ENCODE data around the gene CLGN.

The CLGN gene

DNA sequence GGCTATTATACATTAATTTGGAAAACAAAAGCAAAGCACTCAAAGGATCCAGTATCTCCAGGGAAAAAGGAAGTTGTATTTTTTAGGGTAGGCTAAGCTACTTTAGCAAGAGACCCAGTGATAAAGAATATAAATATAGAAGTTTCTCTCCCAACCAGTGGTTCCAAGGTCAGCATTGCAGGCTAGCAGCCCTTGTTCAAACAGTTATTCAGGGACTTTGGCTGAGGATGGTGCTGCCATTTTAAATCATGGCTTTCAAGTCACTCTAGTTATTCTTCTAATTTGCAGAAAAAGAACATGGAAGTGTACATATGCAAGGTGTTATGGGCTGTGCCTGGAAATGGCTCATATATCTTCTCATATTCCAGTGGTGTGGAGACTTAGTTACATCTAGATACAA lies 44.7 kb downstream of the CLGN start:
- DNase-seq (ENCODE audit: low read depth, low spot score), result no peak

- DNase-seq (ENCODE audit: low read depth, low spot score), result no peak
These were observed 53.3 kb downstream of the CLGN start for GRCh38 chr4:140374130-140374477.

DNA sequence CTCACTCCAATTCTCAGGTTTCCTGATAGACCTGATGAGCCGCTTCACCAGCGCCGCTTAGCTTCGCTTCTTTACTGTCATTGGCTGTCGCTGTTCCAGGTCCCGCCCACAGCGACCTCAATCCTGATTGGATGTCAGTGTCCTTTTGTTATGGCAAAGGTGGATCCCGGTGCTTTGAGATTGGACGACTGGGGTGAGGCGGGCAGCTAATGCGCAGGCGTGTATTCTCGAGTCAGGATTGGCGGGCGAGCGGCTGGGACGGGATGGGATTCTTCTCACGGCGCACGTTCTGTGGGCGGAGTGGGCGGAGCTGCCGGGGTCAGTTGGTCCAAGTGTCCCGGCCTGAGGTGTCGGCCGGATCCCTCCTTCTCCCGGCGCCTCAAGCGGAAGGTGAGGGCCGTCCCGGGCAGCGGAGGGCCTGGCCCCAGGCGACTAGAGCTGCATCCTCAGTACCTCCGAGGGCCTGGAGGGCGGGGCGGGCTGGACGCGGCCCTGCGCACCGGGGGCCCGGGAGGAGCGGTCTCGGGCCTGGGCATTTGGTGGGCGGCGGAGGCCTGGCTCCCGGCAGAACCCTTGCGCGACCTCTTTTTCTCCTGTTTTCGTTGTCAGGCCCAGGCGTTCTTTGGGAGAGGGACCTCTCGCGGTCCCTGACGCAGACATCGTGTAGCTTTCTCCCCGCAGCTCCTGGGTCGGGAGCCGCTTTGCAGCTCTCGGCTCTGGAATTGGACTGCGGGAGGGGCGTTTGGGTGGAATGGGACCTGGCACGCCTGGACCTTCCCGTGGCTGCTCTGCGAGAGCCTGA lies 53.9 kb downstream of the CLGN start, which contains the start of gene SCOC:
Gene SCOC, plus strand, starts transcription at position 319 of the 802 bp plus-strand sequence. CDS start 5,525 bp downstream, outside the sequence.
- DNase-seq (ENCODE audit: low read depth, low spot score), result peak; percentile 98

DNA sequence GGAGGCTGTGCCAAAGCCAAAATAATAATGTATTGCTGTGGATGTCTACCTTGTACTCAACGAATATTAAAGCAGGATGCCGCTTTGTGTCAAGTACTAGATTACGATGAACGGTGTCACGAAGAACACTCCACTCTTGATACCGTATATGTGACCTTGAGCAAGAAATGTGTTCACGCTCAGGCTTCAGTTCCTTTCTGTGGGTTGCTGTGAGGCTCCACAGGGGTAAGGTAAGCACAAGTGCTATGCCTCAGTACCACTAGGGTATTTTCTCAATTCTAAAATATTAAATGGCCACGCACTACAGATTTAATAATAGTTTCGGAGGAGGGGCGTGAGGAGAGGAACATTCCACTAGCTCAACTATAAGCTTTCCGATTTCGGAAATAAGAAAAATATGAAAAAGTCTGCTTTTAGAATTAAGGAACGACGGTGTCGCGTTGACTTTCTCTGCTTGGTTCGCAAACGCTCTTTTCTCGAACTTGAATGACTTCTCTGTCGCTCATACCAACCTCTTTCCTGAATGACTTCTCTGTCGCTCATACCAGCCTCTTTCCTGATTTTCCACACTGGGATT lies 54.6 kb downstream of the CLGN start:
- no peak for DNase-seq (ENCODE audit: low read depth, low spot score)

DNA sequence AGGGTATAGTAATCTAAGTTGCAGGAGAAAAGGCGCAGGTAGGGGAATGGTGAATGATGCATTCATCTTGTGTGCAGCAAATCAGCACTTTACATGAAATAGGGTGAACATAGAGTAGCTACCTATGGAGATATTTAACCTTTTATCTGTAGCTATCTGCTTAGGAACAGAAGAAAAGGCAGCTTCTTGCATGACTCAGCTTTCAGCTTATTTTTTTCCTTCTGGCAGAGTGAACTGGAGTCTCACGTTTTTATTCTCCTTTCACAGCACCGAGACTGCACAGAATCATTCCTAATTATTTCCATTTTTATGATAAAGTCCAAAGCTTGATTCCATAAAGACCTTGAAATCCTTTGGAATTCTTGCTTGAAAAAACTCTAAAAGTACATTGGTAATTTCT lies 58.8 kb downstream of the CLGN start:
- no peak for DNase-seq (ENCODE audit: low read depth, low spot score)

GRCh38 chr4:140367738-140368137 lies 59.7 kb downstream of the CLGN start:
- DNase-seq (ENCODE audit: low read depth, low spot score), result no peak

GRCh38 chr4:140363558-140363957 lies 63.9 kb downstream of the CLGN start:
- no peak for DNase-seq (ENCODE audit: low read depth, low spot score)

- no peak for DNase-seq (ENCODE audit: low read depth, low spot score)
These were observed 64.4 kb downstream of the CLGN start for GRCh38 chr4:140363051-140363450.

DNA sequence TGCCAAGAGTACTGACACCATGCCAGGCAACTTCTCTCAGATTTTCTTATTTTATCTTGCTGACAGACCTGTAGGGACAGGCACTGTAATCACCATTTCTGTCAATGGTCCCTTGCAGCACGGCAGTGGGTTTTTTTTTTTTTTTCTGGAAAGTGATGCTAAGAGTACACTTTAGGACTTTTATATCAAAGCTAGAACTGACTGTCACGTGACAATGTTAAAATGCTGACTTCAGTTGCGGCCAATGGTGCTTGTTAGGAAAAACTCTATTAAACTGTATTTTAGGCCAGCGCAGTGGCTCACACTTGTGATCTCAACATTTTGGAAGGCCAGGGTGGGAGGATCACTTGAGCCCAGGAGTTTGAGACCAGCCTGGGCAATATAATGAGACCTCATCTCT lies 66.3 kb downstream of the CLGN start:
- DNase-seq (ENCODE audit: low read depth, low spot score), result no peak

DNA sequence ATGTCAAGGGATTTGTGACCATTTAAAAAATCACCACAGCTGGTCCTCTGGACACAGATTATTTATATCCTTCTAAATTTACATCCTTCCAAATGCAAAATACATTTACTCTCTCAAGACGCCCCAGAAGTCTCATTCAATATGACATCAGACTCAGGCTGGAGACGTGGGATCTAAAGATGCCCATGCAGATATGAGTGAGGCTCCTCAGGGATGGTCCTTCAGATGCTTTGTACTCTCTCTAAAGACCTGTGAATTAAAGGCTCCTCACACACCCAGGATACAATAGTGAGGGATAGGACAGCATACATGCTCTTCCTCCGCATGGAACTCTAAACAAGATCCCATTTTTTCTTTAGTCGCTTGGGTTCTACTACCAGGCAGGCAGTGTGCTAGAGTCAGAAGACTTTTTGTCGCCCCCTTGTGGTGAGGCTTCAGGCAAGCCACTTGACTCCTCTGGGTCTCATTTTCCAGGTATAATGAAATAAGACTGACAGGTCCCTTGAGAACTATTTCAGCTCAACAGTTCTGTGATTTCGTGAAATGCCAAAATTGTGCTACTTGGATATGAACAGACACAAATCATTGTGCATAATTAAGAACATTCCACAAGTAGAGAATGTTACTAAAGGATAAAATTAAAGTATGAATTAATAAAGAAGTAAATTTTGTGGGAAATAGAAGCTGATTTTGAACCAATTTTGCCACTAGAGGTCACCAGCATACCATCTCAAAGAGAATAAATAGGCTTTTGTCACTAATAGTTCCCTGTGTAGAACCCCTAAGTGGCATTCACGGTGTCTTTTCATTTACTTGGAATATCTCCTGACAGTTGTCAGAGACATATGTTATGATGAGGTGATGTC lies 67.7 kb downstream of the CLGN start:
- DNase-seq (ENCODE audit: low read depth, low spot score), result peak; percentile 62

- no peak for DNase-seq (ENCODE audit: low read depth, low spot score)
These were observed 69.2 kb downstream of the CLGN start for GRCh38 chr4:140358281-140358680.

DNA sequence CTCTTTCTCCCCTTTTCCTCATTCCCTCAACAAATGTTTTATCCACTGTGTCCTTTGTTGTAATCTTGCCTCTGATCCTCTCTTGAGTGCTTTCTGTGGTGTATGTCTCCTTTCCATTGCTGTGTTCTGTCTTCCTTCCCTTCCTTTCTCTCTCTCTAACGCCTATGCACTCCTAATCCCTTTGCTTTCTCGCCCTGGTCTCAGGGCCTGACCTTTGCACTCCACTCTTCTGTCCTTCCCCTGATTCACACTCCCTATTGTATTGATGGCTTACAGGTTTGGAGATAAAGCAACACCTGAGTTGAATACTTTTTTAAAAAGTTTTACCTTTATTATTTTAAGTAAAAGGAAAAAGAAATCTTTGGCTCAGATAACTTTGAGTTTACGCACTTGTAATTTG lies 69.6 kb downstream of the CLGN start:
- no peak for DNase-seq (ENCODE audit: low read depth, low spot score)

GRCh38 chr4:140355288-140355687 lies 72.2 kb downstream of the CLGN start:
- DNase-seq (ENCODE audit: low read depth, low spot score), result no peak

GRCh38 chr4:140353786-140354185 lies 73.7 kb downstream of the CLGN start:
- no peak for DNase-seq (ENCODE audit: low read depth, low spot score)

- DNase-seq (ENCODE audit: low read depth, low spot score), result no peak
These were observed 76.1 kb downstream of the CLGN start for GRCh38 chr4:140351093-140352075.

DNA sequence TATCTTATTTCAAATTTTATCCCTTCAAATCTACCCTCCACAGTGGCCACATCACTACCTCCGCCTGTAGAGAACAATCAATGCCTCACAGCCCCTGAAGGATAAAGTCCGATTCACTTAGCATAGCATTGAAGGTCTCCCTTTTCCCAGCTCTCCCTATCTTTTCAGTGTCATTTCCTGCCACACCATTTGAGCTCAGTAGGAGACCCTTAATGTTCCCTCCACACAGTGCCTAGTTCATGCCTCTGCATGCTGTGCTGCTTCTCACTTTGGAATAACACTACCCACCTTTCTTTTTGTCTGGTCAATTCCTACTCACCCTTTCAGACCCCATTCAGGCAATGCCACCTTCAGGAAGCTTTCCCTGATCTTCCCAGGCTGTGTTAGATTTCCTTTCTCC lies 77.6 kb downstream of the CLGN start:
- DNase-seq (ENCODE audit: low read depth, low spot score), result no peak

DNA sequence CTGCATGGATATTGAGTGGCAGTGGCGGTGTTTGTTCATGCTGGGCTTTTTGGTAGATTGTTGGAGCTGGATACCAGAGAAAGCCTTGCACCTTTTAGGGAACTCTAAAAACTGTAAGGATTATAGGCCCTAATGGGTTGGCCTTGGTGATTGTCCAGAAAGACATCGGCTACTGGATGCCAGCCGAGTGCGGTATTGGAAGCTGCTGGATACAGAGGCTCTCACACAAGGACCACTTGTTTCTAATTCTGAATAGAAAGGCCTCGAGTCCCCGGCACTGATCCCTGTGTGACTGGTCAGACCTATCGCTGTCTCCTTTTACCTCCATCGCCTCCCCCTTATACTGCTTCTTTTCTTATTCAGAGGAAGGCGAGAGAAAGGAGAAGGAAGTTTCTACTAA lies 81.3 kb downstream of the CLGN start:
- no peak for DNase-seq (ENCODE audit: low read depth, low spot score)

DNA sequence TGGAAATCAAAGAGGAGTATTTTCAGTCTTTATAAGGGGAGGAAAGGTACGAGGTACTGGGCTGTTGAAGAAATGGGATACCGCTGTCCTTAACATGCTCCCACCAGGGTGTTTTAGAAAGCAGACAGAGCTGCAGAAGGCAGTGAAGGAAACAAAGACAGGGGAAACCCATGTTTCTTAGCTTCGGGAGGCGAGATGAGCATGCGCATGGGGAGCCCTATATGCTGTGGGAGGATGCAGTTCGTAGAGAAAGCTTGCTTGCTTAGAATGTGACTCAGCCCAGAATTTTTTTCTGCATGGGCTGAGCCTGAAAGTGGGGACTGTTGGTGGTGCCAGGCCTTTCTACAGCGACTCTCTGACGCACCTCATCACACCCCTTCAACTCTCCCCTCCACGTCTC lies 82.8 kb downstream of the CLGN start:
- no peak for DNase-seq (ENCODE audit: low read depth, low spot score)

- DNase-seq (ENCODE audit: low read depth, low spot score), result no peak
These were observed 83.3 kb downstream of the CLGN start for GRCh38 chr4:140344101-140344500.

GRCh38 chr4:140343303-140343702 lies 84.1 kb downstream of the CLGN start:
- no peak for DNase-seq (ENCODE audit: low read depth, low spot score)

DNA sequence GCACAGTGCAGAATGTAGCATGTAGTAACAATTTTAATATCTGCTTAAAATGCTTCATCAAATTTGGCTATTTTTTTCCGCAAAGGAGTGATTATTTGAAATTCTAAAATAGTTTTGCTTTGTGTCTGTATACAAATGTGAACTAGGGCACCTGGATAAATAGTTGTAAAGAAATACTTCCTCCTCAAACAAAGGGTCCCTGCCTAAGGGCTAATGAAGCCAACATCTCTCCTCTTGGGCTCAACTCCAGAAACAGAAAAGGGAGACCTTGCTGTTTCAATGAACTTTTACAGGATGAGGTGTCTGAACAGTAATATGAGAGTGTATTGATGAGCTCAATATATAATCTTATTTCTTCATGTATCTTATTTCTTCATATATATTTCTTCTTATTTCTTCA lies 84.8 kb downstream of the CLGN start:
- DNase-seq (ENCODE audit: low read depth, low spot score), result no peak

All from smooth muscle cell of the brain vasculature (primary cell).